ENCODE results near the gene TRAM2. TPM values are rescaled to one million over a fixed set of nuclear protein-coding genes. Genes with fewer than 3 reads are reported as not detected.
"Not testable (repeated sequence)": the region's sequence is repeated elsewhere in the genome, so short reads cannot be mapped to it uniquely, and the experiment has no call there.

Gene TRAM2
- total RNA-seq, 2 experiments from 2014 or later, result 5.7 to 6.5 TPM

- POLR2A ChIA-PET, result no interaction called here
- H3K4me3 Mint-ChIP-seq, result no peak overlapping the region
- H3K27me3 Mint-ChIP-seq, result no peaks in the 10 kb centered on the region
- no peaks in the 10 kb centered on the region for H3K36me3 Mint-ChIP-seq (ENCODE audit: low read depth)
- H3K9me3 Mint-ChIP-seq, result no peaks in the 10 kb centered on the region
- no peaks in the 10 kb centered on the region for H3K4me1 Mint-ChIP-seq
- CTCF ChIA-PET, result no interaction called here
- no peak for DNase-seq
- H3K27ac Mint-ChIP-seq, result no peak overlapping the region
Observed at GRCh38 chr6:52482903-52483670, 93.8 kb downstream of the TRAM2 start.

GRCh38 chr6:52475307-52475706 lies 101.6 kb downstream of the TRAM2 start:
- no peak for DNase-seq
- Mint-ChIP-seq H3K9me3 (no peaks in the 10 kb centered on the region), H3K4me1 (no peaks in the 10 kb centered on the region), H3K27me3 (no peaks in the 10 kb centered on the region), H3K27ac (no peak overlapping the region), H3K4me3 (no peak overlapping the region), H3K36me3 (ENCODE audit: low read depth) (no peaks in the 10 kb centered on the region)
- ChIA-PET CTCF (no interaction called here), POLR2A (no interaction called here)

GRCh38 chr6:52474173-52474572 lies 102.7 kb downstream of the TRAM2 start:
- Mint-ChIP-seq H3K27ac (no peak overlapping the region), H3K4me3 (no peak overlapping the region), H3K4me1 (no peaks in the 10 kb centered on the region), H3K9me3 (no peaks in the 10 kb centered on the region), H3K27me3 (no peaks in the 10 kb centered on the region), H3K36me3 (ENCODE audit: low read depth) (no peaks in the 10 kb centered on the region)
- CTCF ChIA-PET, result no interaction called here
- no peak for DNase-seq
- POLR2A ChIA-PET, result no interaction called here

GRCh38 chr6:52461194-52461593 lies 115.7 kb downstream of the TRAM2 start:
- H3K4me1 Mint-ChIP-seq; H3K27ac Mint-ChIP-seq; DNase-seq; H3K4me3 Mint-ChIP-seq; CTCF ChIA-PET; H3K9me3 Mint-ChIP-seq; POLR2A ChIA-PET; H3K27me3 Mint-ChIP-seq; H3K36me3 Mint-ChIP-seq (ENCODE audit: low read depth): not testable (repeated sequence)

GRCh38 chr6:52457096-52457495 lies 119.8 kb downstream of the TRAM2 start:
- no peak overlapping the region for H3K4me3 Mint-ChIP-seq
- H3K9me3 Mint-ChIP-seq, result peaks cover 3% of the 10 kb centered on the region
- ChIA-PET CTCF (interaction anchor here (0.6 kb wide), 1 partner anchor 1256 kb away, joined by 3 read pairs; no protein-coding TSS in a partner anchor), POLR2A (no interaction called here)
- peaks cover 2% of the 10 kb centered on the region for H3K27me3 Mint-ChIP-seq
- H3K4me1 Mint-ChIP-seq, result no peaks in the 10 kb centered on the region
- H3K36me3 Mint-ChIP-seq (ENCODE audit: low read depth), result no peaks in the 10 kb centered on the region
- DNase-seq, result no peak
- no peak overlapping the region for H3K27ac Mint-ChIP-seq

- no peak overlapping the region for H3K4me3 Mint-ChIP-seq
- peaks cover 2% of the 10 kb centered on the region for H3K27me3 Mint-ChIP-seq
- H3K9me3 Mint-ChIP-seq, result peaks cover 17% of the 10 kb centered on the region
- ChIA-PET CTCF (no interaction called here), POLR2A (no interaction called here)
- no peaks in the 10 kb centered on the region for H3K4me1 Mint-ChIP-seq
- peaks cover 7% of the 10 kb centered on the region for H3K36me3 Mint-ChIP-seq (ENCODE audit: low read depth)
- no peak for DNase-seq
- H3K27ac Mint-ChIP-seq, result no peak overlapping the region
Observed at GRCh38 chr6:52454556-52454955, 122.3 kb downstream of the TRAM2 start.

Other genes with a start within 250 kb of the TRAM2 start
- 10 to 100 TPM; 12.8 to 14.1 TPM for gene PAQR8, start 214.9 kb downstream of the TRAM2 start, total RNA-seq
- 1 to 10 TPM; 1.6 to 3.4 TPM for gene EFHC1, start 156.7 kb downstream of the TRAM2 start, total RNA-seq
- gene TMEM14A, start 94.1 kb upstream of the TRAM2 start, total RNA-seq, result 10 to 100 TPM; 20.9 to 23.5 TPM
- not detected for gene GSTA2, start 186.4 kb upstream of the TRAM2 start, total RNA-seq
- not detected for gene GSTA1, start 226.8 kb upstream of the TRAM2 start, total RNA-seq

All from activated CD4-positive, alpha-beta memory T cell treated with anti-CD3 and anti-CD28 coated beads, Interleukin-2, amount 10 ng/mL, durations not matched to agents 7 days and 5 days (primary cell).